SK-N-DZ (cell line): ENCODE results near the gene GPR101.
A peak's percentile ranks its signal among the peaks of the same experiment; 100 is the strongest.
"Not testable (repeated sequence)": the region's sequence is repeated elsewhere in the genome, so short reads cannot be mapped to it uniquely, and the experiment has no call there.

Source experiments
- DNase-seq: peaks from one replicate; pipeline ENCODE4 v3.0.0-alpha.2; 2015; ENCODE audit warnings: low spot score

Gene GPR101

DNA sequence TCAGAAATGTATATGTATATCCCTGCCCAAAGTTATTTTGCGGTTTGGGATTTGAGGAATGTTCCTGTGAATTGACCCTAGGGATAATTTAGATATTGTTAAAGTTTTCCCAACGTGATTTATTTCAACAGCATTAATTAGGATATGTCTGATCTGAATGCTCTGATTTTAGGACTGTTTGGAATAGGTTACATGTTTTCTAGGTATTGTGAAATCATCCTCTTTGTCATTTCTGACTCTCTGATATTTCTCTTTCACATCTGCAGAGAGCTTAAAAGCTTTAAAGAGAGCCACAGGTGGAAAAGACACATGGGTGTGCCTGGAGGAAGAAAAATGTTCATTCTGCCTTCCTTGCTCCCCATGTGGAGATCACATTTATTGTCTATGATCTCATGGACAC, 5.1 kb downstream of the GPR101 start:
- no peak for DNase-seq

DNA sequence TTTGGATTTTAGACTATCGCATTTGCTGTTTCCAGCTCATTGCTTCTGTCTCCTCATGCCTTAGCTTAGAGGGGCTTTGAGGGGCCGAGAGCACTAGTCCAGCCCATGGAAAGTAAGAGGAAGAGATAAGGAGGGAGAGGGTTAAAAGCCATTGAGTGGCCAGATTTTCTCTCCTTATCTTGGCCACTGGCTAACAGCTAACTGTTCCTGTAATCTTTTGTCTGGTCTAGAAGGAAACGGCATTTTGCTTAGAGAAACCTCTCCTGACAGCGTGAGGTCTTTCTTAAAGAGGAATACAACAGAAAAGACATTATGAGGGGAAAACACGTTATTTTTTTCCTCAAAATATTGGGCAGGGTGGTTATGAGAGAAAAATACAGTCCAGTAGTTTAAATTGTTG, 7.9 kb downstream of the GPR101 start:
- DNase-seq = peak; percentile 10

GRCh38 chrX:137000236-137000635, 33.6 kb downstream of the GPR101 start:
- DNase-seq = not testable (repeated sequence)

DNA sequence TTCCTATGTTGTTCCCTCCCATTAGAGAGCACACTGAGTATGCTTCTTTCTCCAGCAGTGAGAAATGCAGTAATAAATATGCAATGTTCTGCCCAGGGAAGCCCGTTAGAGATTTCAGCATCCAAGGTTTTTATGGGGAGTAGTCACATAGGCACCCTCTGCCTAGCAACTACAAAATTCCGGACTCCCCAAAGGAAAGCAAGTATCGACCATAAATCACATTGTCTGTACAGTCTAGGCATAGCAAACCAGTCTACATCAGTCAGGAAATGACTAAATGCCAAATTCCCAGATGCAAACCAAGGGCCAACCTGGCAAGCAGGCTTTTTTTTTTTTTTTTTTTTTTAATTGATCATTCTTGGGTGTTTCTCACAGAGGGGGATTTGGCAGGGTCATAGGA, 34.8 kb downstream of the GPR101 start:
- DNase-seq = no peak
